ENCODE results near the gene THYN1.

THYN1 gene

GRCh38 chr11:134246678-134247077 lies 6.5 kb downstream of the THYN1 start:
- H3K27me3 Mint-ChIP-seq, result no peaks in the 10 kb centered on the region
- no peaks in the 10 kb centered on the region for H3K9me3 Mint-ChIP-seq
- H3K36me3 Mint-ChIP-seq (ENCODE audit: low read depth), result peaks cover 96% of the 10 kb centered on the region
- peaks cover 18% of the 10 kb centered on the region for H3K4me1 Mint-ChIP-seq (ENCODE audit: low read depth)
- H3K4me3 Mint-ChIP-seq, result no peak overlapping the region
- peak overlapping the region; percentile 7 for H3K27ac Mint-ChIP-seq
- DNase-seq, result no peak

GRCh38 chr11:134246100-134246499 lies 7.1 kb downstream of the THYN1 start:
- H3K27ac Mint-ChIP-seq, result peak overlapping the region; percentile 7
- H3K4me1 Mint-ChIP-seq (ENCODE audit: low read depth), result peaks cover 13% of the 10 kb centered on the region
- H3K36me3 Mint-ChIP-seq (ENCODE audit: low read depth), result peaks cover 94% of the 10 kb centered on the region
- no peaks in the 10 kb centered on the region for H3K9me3 Mint-ChIP-seq
- no peak overlapping the region for H3K4me3 Mint-ChIP-seq
- H3K27me3 Mint-ChIP-seq, result no peaks in the 10 kb centered on the region
- no peak for DNase-seq

GRCh38 chr11:134245434-134245833 lies 7.7 kb downstream of the THYN1 start:
- H3K4me1 Mint-ChIP-seq (ENCODE audit: low read depth), result peaks cover 11% of the 10 kb centered on the region
- H3K9me3 Mint-ChIP-seq, result no peaks in the 10 kb centered on the region
- H3K27me3 Mint-ChIP-seq, result no peaks in the 10 kb centered on the region
- H3K4me3 Mint-ChIP-seq, result no peak overlapping the region
- no peak for DNase-seq
- H3K27ac Mint-ChIP-seq, result no peak overlapping the region
- H3K36me3 Mint-ChIP-seq (ENCODE audit: low read depth), result peaks cover 88% of the 10 kb centered on the region

- Mint-ChIP-seq H3K4me1 (ENCODE audit: low read depth) (peaks cover 11% of the 10 kb centered on the region), H3K27me3 (no peaks in the 10 kb centered on the region), H3K27ac (peak overlapping the region; percentile 70), H3K9me3 (no peaks in the 10 kb centered on the region), H3K36me3 (ENCODE audit: low read depth) (peaks cover 89% of the 10 kb centered on the region), H3K4me3 (no peak overlapping the region)
- no peak for DNase-seq
Observed at GRCh38 chr11:134244593-134244992, 8.6 kb downstream of the THYN1 start.

- Mint-ChIP-seq H3K27ac (peak overlapping the region; percentile 55), H3K36me3 (ENCODE audit: low read depth) (peaks cover 90% of the 10 kb centered on the region), H3K9me3 (no peaks in the 10 kb centered on the region), H3K27me3 (no peaks in the 10 kb centered on the region), H3K4me1 (ENCODE audit: low read depth) (peaks cover 6% of the 10 kb centered on the region), H3K4me3 (no peak overlapping the region)
- no peak for DNase-seq
Observed at GRCh38 chr11:134243913-134244312, 9.2 kb downstream of the THYN1 start.

GRCh38 chr11:134242376-134242775 lies 10.8 kb downstream of the THYN1 start:
- Mint-ChIP-seq H3K27ac (peak overlapping the region; percentile 0), H3K36me3 (ENCODE audit: low read depth) (peaks cover 84% of the 10 kb centered on the region), H3K4me1 (ENCODE audit: low read depth) (no peaks in the 10 kb centered on the region), H3K27me3 (no peaks in the 10 kb centered on the region), H3K9me3 (no peaks in the 10 kb centered on the region), H3K4me3 (no peak overlapping the region)
- no peak for DNase-seq

GRCh38 chr11:134240592-134240991 lies 12.6 kb downstream of the THYN1 start:
- Mint-ChIP-seq H3K9me3 (no peaks in the 10 kb centered on the region), H3K27ac (no peak overlapping the region), H3K4me1 (ENCODE audit: low read depth) (no peaks in the 10 kb centered on the region), H3K36me3 (ENCODE audit: low read depth) (peaks cover 82% of the 10 kb centered on the region), H3K4me3 (no peak overlapping the region), H3K27me3 (no peaks in the 10 kb centered on the region)
- no peak for DNase-seq

- H3K4me1 Mint-ChIP-seq (ENCODE audit: low read depth), result no peaks in the 10 kb centered on the region
- no peak overlapping the region for H3K4me3 Mint-ChIP-seq
- peak overlapping the region; percentile 71 for H3K27ac Mint-ChIP-seq
- no peaks in the 10 kb centered on the region for H3K27me3 Mint-ChIP-seq
- no peaks in the 10 kb centered on the region for H3K9me3 Mint-ChIP-seq
- DNase-seq, result no peak
- H3K36me3 Mint-ChIP-seq (ENCODE audit: low read depth), result peaks cover 77% of the 10 kb centered on the region
Observed at GRCh38 chr11:134238956-134239355, 14.2 kb downstream of the THYN1 start.

GRCh38 chr11:134237557-134237922 lies 15.6 kb downstream of the THYN1 start:
- H3K36me3 Mint-ChIP-seq (ENCODE audit: low read depth), result peaks cover 66% of the 10 kb centered on the region
- no peaks in the 10 kb centered on the region for H3K9me3 Mint-ChIP-seq
- H3K27me3 Mint-ChIP-seq, result no peaks in the 10 kb centered on the region
- no peak overlapping the region for H3K4me3 Mint-ChIP-seq
- H3K27ac Mint-ChIP-seq, result peak overlapping the region; percentile 75
- DNase-seq, result no peak
- H3K4me1 Mint-ChIP-seq (ENCODE audit: low read depth), result peaks cover 6% of the 10 kb centered on the region

GRCh38 chr11:134236834-134237556 lies 16.2 kb downstream of the THYN1 start:
- H3K36me3 Mint-ChIP-seq (ENCODE audit: low read depth), result peaks cover 63% of the 10 kb centered on the region
- H3K27me3 Mint-ChIP-seq, result no peaks in the 10 kb centered on the region
- peaks cover 12% of the 10 kb centered on the region for H3K4me1 Mint-ChIP-seq (ENCODE audit: low read depth)
- DNase-seq, result no peak
- peak overlapping the region; percentile 4 for H3K27ac Mint-ChIP-seq
- no peak overlapping the region for H3K4me3 Mint-ChIP-seq
- no peaks in the 10 kb centered on the region for H3K9me3 Mint-ChIP-seq

- no peak overlapping the region for H3K27ac Mint-ChIP-seq
- H3K4me1 Mint-ChIP-seq (ENCODE audit: low read depth), result peaks cover 22% of the 10 kb centered on the region
- no peak overlapping the region for H3K4me3 Mint-ChIP-seq
- H3K27me3 Mint-ChIP-seq, result no peaks in the 10 kb centered on the region
- H3K36me3 Mint-ChIP-seq (ENCODE audit: low read depth), result peaks cover 61% of the 10 kb centered on the region
- no peaks in the 10 kb centered on the region for H3K9me3 Mint-ChIP-seq
- DNase-seq, result no peak
Observed at GRCh38 chr11:134235399-134235798, 17.8 kb downstream of the THYN1 start.

GRCh38 chr11:134233729-134234179 lies 19.4 kb downstream of the THYN1 start:
- DNase-seq, result no peak
- Mint-ChIP-seq H3K27me3 (no peaks in the 10 kb centered on the region), H3K27ac (no peak overlapping the region), H3K9me3 (no peaks in the 10 kb centered on the region), H3K36me3 (ENCODE audit: low read depth) (peaks cover 52% of the 10 kb centered on the region), H3K4me3 (no peak overlapping the region), H3K4me1 (ENCODE audit: low read depth) (peaks cover 39% of the 10 kb centered on the region)

- no peak overlapping the region for H3K27ac Mint-ChIP-seq
- peaks cover 43% of the 10 kb centered on the region for H3K36me3 Mint-ChIP-seq (ENCODE audit: low read depth)
- DNase-seq, result no peak
- no peaks in the 10 kb centered on the region for H3K27me3 Mint-ChIP-seq
- H3K9me3 Mint-ChIP-seq, result no peaks in the 10 kb centered on the region
- peaks cover 55% of the 10 kb centered on the region for H3K4me1 Mint-ChIP-seq (ENCODE audit: low read depth)
- no peak overlapping the region for H3K4me3 Mint-ChIP-seq
Observed at GRCh38 chr11:134231958-134232659, 21.0 kb downstream of the THYN1 start.

- Mint-ChIP-seq H3K9me3 (no peaks in the 10 kb centered on the region), H3K4me1 (ENCODE audit: low read depth) (peaks cover 72% of the 10 kb centered on the region), H3K27ac (peak overlapping the region; percentile 48), H3K36me3 (ENCODE audit: low read depth) (peaks cover 35% of the 10 kb centered on the region), H3K4me3 (no peak overlapping the region), H3K27me3 (no peaks in the 10 kb centered on the region)
- DNase-seq, result no peak
Observed at GRCh38 chr11:134230339-134230738, 22.8 kb downstream of the THYN1 start.

GRCh38 chr11:134229126-134229790 lies 23.9 kb downstream of the THYN1 start:
- Mint-ChIP-seq H3K4me3 (no peak overlapping the region), H3K36me3 (ENCODE audit: low read depth) (peaks cover 29% of the 10 kb centered on the region), H3K4me1 (ENCODE audit: low read depth) (peaks cover 72% of the 10 kb centered on the region), H3K27ac (no peak overlapping the region), H3K9me3 (no peaks in the 10 kb centered on the region), H3K27me3 (no peaks in the 10 kb centered on the region)
- no peak for DNase-seq

Measured in activated T-cell treated with anti-CD3 and anti-CD28 coated beads, Interleukin-2, amount 50 U/mL, for 24 hours (primary cell).